Bronchial epithelial cell (primary cell): ENCODE results near the gene EVA1A. TPM values are rescaled to one million over a fixed set of nuclear protein-coding genes. Genes with fewer than 3 reads are reported as not detected.

Source experiments
- DNase-seq: peaks from one replicate; pipeline ENCODE4 v3.0.0-alpha.2; 2010; ENCODE audit warnings: low read depth
- FAIRE-seq: peaks from 2 replicates; lab custom pipeline; 2011; peaks lifted over from hg19 to GRCh38; lab: Jason Lieb, UNC
- H3K27me3 ChIP-seq: 2 replicates; pipeline ENCODE4 v1.5.1; 2011; ENCODE audit warnings: low read length; ENCODE audit not compliant: control insufficient read depth, insufficient read depth
- H3K36me3 ChIP-seq: 2 replicates; pipeline ENCODE4 v1.5.1; 2011; ENCODE audit warnings: low read length; ENCODE audit not compliant: control insufficient read depth, insufficient read depth
- H3K4me3 ChIP-seq: 2 replicates; pipeline ENCODE4 v1.5.1; 2011; ENCODE audit warnings: mild to moderate bottlenecking, low read depth, low read length, control low read depth
- CTCF ChIP-seq: IDR thresholded peaks from 2 replicates; pipeline ENCODE4 v1.5.1; 2011; ENCODE audit warnings: mild to moderate bottlenecking, moderate library complexity, low read length, control low read depth, inconsistent platforms; ENCODE audit not compliant: insufficient read depth, severe bottlenecking
- total RNA-seq: library from RNA; depleted of rRNA; stranded (reverse); fragments of >200 nt; gene quantifications from 2 replicates; pipeline ENCODE4 v1.2.1, GENCODE V29; 2014

The EVA1A gene
- total RNA-seq, 1 donor from 2014 or later, result 5.8 TPM

- DNase-seq (no peak), FAIRE-seq (no peak)
- no peak for TF ChIP-seq CTCF
- Histone ChIP-seq H3K4me3 (no peak overlapping the region), H3K27me3 (no peaks in the 10 kb centered on the region), H3K36me3 (no peaks in the 10 kb centered on the region)
These were observed 45.0 kb downstream of the EVA1A start for GRCh38 chr2:75515584-75516368.

GRCh38 chr2:75513616-75514170 lies 47.0 kb downstream of the EVA1A start:
- Histone ChIP-seq H3K36me3 (no peaks in the 10 kb centered on the region), H3K27me3 (no peaks in the 10 kb centered on the region), H3K4me3 (no peak overlapping the region)
- DNase-seq (peak; percentile 74), FAIRE-seq (no peak)
- TF ChIP-seq CTCF, result no peak

- FAIRE-seq (no peak), DNase-seq (no peak)
- no peak for TF ChIP-seq CTCF
- no peak overlapping the region for H3K4me3 ChIP-seq
- H3K36me3 ChIP-seq, result no peaks in the 10 kb centered on the region
- no peaks in the 10 kb centered on the region for H3K27me3 ChIP-seq
These were observed 48.1 kb downstream of the EVA1A start for GRCh38 chr2:75512455-75513212.

GRCh38 chr2:75506101-75506697 lies 54.5 kb downstream of the EVA1A start:
- H3K36me3 ChIP-seq, result no peaks in the 10 kb centered on the region
- FAIRE-seq (no peak), DNase-seq (no peak)
- H3K27me3 ChIP-seq, result no peaks in the 10 kb centered on the region
- H3K4me3 ChIP-seq, result no peak overlapping the region
- no peak for TF ChIP-seq CTCF

- no peak for DNase-seq
- Histone ChIP-seq H3K27me3 (no peaks in the 10 kb centered on the region), H3K36me3 (no peaks in the 10 kb centered on the region), H3K4me3 (no peak overlapping the region)
- FAIRE-seq, result no peak
- no peak for TF ChIP-seq CTCF
These were observed 55.7 kb downstream of the EVA1A start for GRCh38 chr2:75505012-75505411.
